ENCODE results near the gene ETNK2.

Gene ETNK2, protein sequence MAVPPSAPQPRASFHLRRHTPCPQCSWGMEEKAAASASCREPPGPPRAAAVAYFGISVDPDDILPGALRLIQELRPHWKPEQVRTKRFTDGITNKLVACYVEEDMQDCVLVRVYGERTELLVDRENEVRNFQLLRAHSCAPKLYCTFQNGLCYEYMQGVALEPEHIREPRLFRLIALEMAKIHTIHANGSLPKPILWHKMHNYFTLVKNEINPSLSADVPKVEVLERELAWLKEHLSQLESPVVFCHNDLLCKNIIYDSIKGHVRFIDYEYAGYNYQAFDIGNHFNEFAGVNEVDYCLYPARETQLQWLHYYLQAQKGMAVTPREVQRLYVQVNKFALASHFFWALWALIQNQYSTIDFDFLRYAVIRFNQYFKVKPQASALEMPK

DNA sequence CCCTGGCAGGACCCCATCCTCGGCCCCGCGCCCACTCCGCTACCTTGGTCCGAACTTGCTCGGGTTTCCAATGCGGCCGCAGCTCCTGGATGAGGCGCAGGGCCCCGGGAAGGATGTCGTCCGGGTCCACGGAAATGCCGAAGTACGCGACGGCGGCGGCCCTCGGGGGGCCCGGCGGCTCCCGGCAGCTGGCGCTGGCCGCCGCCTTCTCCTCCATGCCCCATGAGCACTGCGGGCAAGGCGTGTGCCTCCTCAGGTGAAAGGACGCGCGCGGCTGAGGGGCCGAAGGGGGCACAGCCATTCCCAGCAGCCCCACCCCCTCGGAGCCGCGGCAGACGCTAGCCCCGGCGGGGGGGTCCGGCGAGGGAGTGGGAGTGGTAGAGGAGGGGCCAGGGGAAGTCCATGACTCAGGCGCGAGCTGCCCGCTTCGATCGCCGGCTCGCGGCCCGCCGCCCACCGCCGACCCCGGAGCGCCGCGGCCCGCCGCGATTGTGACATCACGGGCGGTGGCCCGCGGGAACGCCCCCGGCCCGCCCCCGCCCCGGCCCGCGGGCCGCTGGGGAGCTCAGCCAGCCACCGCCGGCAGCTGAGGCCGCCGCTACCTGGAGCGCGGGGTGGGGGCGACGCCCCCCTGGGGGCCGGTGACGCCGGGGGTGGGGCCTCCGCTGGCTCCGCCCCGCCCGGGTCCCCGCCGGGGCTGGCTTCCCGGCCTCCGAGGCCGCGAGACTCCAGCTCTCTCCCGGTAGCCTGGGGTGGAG lies at the start of gene ETNK2:
Gene ETNK2, minus strand, starts transcription at position 493 of the 758 bp plus-strand sequence. Its CDS starts 192 bp downstream, at position 301.
- peak; percentile 71 for DNase-seq

DNA sequence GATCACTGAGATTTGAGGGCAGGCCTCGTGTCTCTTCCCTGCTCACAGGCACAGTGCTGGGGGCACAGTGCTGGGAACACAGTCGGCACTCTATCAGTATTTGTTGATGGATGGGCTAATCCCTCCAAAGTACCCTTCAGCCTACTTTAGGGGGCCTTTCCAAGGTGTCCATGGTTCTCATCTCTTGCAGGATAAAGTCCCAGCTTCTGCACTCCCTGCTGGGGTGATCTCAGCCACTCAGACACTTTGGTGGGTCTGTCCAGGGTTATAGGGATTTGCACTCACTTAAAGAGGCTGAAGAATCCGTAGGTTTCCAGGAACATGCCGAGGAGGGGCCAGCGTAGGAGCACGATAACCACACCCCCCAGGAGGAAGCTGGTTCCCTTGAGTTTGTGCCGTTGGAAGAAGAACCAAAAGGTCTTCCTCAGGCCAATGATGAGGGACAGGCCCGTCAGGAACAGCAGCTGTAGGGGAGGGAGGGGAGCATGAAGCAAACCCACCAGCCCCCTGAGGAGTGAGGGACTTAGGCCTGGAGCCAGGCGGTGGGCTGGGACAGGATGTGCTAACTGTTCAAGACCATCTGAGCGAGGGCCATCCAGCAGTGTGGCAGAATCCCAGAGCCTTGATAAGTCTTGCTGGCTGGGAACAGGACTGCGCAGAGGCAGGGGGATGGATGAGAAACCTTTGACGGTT lies 49.6 kb upstream of the ETNK2 start:
- no peak for DNase-seq

DNA sequence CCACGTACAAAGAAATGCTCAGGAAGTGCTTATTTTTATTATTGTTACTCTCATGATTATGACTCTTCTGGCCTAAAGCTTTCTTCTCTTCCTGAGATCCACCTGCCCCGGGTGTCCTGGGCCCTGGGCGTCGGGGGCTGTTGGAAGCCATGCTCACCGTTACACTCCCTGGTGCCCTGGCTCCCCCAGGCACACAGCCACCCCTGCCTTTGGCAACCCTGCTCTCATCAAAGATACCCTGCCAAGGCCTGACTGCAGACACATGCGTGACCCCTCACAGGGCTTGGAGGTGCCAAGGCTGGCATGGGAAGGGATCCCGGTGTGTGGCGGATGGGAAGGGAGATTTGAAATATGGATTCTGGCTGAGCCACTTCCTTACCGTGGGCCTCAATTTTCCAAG lies 47.7 kb upstream of the ETNK2 start:
- DNase-seq: no peak

DNA sequence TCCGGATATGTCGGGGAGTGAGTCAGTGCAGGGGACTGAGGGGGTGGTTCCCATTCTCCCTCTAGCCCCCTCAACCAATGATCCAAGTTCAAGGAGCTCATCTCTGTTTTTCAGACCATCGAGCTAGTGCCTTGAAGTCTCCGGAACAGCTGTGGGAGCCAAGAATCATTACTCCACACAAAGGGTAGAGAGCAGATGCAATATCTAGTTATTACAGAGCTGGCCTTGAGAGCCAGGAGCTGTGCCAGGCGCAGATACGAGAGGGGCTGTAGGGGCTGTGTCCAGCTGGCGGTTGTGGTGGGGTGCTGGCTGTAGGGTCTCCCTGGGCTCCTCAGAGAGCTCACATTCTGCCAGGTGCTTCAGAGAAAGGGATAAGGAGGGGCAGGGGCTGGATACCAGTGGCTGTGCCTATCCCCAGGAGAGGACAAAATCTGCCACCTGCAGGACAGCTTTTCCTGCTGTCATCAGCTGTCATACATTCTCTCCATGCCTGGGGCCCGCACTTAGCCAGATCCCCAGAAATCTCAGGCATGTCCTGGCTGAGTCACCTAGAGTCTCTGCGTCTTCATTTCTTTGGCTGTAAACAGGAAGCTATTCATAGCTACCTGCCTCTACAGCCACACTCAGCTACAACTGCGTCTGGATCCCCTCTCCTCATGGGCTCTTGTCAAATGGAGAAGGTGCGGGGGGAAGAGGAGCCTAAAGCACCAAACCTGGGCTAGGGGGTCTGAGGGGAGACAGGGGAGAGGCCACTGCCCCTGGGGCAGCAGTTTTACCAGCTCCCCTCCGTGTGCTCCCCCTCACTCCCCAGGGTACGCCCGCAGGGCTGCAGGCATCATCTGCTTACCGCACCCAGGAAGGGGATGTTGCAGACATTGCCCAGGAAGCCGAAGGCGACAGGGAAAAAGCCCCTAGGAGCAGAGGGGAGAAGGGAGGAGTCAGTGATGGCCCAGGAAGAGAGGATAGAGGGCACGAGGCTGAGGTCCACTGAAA lies 46.8 kb upstream of the ETNK2 start:
- DNase-seq: no peak

DNA sequence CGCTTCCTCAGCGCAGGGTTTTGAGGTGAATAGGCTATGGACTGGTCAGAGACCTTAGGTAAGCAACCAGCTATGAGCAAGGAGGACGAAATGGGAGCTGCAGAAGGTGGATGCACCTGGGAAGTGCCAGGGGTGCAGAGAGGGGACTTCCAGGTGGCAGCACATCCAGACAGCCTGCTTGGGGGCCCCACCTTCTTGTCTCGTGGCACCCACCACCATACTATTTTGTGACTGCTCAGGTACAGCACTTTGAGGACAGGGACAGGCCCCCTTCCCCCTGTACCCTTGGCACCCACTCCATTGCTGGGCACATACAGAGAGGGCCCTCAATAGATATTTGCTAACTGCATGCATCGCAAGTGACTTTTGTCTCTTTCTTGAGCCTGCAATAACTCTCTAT lies 45.2 kb upstream of the ETNK2 start:
- DNase-seq: no peak

DNA sequence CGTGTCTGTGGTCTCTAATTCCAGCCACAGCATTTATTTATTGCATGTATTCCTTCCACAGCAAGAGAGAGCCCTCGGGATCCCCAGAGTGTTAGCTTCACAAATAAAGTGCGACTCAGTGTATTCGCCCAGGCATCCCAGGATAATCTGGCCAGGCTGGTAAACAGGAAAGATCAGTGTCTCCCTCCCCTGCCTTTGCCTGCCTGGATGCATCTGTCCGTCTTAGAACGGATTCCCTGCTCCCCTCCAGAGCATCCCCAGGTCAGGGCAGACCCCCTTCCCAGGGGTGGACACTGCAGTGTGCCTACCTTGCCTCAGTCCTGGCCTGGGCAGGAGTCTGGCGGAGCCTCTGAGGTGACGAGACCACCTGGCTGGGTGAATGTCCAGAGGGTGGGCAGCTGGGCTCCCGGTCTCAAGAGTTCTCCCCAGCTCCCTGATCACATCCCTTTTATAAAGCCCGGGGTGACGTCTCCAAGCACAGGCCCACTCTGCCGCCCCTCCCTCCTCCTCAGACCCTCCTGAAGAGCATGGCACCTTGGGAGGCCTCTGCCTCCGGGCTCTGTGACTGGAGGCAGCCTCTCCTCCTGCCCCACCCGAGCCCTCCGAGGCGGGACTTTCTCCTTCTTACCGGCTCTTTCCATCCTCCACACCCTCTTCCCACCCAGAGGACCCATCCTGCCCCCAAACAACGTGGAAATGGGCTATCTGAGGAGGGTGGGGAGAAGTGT lies 44.4 kb upstream of the ETNK2 start, which contains the start of gene KISS1:
Gene KISS1, minus strand, starts transcription at position 424 of the 728 bp plus-strand sequence. CDS start 3,615 bp downstream, outside the sequence.
- DNase-seq: no peak

DNA sequence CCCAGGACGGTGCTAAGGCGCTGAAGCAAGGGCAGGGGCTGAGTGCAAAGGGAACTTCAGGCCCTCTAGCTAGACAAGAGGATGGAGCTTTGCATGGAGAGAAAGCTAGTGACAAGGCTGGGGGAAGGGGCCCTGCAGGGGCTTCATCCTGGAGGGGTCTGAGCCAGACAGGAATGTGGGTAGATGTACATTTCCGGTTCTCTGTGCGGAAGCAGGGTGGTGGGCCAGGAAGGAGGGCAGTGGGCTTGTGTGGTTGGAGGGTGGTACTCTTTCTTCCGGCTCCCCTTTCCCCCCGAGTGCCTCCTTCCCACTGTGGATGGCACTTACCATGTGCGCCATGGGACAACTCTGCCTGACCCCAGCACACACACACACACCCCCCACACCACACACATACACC lies 42.9 kb upstream of the ETNK2 start:
- DNase-seq: no peak

DNA sequence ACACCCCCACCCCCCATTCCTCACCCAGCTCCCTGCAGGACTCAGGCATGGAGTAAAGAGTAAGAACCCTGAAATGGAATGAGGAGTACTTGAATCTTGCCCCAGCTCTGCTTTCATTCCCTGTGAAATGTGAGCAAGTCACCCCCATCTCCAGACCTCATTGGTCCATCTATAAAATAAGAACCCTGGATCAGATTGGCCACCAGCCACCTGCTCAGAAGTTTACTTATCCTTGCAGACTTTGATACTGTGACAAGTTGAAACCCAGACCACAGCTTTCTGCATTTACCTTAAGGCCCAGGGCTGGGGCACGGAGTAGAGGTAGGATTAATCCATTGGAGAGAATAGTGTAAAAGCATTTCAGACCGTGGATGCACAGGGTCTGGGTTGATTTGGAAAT lies 42.2 kb upstream of the ETNK2 start:
- DNase-seq: no peak

DNA sequence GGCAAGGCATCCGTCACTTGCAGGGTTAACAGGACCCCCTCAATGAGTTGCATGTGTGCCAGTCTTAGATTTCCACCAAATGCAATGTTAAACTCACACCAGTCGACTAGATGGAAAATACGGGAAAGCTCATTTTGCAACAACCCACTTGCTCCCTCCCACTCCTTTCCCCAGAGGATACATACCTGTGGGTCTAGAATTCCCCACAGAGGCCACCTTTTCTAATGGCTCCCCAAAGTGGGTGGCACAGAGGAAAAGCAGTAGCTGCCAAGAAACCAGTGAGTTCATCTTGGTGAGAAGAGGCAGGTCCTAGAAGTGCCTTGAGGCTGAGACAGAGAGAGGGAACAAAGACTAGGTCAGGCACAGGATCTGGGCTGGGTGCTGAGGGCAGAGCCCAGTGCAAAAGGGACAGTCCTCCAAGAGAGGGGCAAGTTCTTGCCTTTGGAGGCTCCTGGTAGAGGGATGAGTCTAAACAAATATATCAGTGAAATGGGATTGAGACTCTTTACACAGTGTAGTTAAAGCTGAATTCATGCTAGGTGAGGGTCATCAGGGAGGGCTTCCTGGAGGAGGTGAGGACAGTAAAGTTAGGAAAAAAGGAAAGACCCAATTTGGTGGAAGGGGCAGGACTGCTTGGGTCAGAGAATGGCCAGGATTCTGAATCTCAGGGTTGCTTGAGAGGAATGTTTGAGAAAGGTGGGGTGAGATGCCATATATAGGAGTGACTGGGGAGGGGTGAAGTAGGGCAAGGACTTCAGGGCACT lies 40.9 kb upstream of the ETNK2 start:
- no peak for DNase-seq

DNA sequence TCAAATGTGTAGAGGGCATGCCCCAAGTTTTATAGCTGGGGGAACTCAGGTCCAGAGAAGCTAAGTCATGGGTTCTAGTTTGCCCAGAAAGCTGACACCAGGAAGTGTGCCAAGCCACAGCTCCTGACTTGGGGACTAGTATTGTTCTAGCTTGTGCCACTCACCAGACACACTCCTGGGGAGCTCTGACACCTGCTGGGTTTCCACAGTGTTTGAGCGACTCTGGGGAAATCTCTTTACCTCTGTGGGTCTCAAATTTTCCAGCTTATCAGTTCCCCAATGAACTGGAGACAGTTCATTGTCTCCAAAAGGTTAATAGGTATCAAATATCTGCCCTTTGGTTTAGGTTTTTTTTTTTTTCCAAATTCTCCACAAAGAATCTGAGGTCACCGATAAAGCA lies 40.2 kb upstream of the ETNK2 start:
- no peak for DNase-seq

DNA sequence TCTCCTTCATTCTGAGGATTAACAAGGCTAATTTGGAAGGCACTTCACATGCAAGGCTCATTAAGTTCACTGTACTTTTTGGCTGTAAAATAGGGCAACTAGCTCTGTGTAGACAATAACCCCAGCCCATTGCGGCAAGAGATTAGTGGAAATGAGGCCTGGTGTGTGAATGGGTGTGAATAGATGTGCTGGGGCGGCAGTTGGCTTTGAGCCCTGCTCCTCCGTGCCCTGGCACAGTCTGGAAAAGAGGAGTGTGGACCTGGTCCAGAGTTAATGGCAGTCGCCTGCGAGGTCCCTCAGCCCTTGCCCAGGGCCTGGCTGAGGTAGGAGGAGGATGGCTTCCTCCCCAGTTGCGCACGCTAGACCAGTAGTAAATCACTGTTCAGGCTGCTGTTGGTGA lies 39.6 kb upstream of the ETNK2 start:
- no peak for DNase-seq

DNA sequence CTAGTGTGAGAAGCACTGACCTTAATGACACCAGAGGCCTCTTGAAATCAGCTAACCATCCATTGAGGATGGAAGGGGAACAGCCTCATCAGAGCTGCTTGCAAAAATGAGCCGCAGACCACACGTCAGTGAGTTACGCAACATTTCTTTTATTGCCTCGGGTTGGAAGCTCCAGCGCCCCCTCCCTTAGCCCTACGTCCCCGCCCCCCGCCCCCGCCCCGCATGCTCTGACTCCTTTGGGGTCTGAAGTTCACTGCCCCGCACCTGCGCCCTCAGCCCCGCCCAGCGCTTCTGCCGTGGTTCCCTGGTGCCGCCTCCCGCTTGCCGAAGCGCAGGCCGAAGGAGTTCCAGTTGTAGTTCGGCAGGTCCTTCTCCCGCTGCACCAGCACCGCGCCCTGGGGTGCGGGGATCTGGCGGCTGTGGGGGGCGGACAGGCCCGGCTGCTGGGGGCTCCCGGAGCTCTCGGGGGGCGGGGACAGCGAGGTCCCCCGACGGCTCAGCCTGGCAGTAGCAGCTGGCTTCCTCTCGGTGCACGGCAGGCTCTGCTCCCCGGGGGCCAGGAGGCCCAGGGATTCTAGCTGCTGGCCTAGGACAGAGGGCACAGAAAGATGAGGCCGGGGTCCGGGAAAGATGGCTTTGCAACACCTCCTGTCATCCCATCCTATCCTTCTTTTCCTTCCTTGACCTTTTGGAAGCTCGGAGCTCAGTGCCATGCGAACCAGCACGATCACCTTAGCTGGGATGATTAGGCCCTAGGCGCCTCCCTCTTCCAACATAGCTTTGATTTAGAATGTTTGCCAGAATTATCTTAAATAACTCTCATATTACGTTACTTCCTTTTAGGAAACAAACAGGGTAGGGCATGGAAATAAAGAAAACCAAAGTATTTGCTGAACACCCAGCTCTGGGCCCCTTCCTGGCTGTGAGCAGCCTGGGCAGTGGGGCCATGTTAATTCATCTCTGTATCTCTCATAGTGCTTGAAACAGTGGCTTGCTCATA lies 38.7 kb upstream of the ETNK2 start:
- DNase-seq: no peak

DNA sequence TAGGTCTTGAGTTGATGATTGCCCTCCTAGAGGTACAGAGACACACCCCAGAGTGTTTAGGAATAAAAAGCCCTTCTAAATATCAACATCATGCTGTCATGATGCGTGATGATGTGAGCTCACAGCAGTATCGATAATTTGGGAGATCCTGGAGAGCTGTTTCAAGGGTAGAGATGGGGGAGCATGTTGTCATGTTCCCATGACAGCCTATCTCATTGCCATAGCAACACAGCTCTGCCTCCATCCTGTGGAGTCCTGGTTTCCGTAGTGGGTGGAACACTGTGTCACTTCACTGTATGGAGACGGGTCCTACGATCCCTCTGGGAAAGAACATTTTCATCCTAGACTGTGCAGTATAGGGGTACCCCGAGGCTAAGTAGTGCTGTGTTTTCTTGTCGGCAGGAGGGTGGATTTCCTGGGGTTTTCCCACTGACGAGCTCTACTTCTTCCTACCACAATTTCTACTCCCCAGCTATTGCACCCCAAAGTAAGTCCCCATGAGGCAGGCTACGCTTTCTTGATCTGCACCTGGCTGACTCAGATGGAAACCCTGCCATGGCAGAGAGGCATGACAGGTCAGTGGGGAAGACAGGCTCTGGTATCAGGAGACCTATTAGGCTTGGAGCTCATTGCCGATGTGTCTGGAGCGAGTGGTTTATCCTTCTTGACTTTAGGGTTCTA lies 37.3 kb upstream of the ETNK2 start:
- DNase-seq: no peak

DNA sequence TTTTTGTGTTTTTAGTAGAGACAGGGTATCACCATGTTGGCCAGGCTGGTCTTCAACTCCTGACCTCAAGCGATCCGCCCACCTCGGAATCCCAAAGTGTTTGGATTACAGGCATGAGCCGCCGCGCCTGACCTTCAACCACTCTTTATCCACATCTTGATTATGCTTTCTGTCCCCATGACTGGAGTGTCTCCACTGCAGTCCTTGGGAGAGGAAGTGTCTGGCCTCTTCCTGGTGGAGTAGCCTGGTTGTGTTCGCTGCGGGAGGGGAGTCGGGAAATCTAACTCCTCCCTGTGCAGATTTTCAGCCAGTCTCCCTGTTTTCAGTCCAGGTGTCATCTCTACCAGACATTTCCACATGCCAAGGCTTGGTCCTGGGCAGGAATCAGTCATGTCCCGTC lies 34.8 kb upstream of the ETNK2 start:
- DNase-seq: no peak

DNA sequence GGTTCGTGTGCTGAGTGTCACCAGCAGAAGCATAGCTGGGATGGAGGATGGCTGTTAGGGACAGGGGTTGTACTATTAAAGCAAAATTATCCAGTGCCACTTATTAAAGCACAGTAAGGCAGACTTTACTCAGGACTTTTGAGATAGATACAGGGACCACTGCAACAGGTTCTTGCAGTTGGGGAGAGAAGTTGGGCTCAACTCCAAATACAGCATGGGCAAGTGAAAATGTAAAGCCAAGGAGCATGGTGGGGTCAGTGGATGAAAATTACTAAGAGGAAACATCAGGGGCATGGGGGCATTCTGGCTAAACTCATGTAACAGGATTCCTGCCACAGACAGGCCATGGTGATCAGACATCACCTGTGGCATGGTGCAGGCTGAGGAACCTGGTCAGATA lies 29.3 kb upstream of the ETNK2 start:
- DNase-seq: no peak

DNA sequence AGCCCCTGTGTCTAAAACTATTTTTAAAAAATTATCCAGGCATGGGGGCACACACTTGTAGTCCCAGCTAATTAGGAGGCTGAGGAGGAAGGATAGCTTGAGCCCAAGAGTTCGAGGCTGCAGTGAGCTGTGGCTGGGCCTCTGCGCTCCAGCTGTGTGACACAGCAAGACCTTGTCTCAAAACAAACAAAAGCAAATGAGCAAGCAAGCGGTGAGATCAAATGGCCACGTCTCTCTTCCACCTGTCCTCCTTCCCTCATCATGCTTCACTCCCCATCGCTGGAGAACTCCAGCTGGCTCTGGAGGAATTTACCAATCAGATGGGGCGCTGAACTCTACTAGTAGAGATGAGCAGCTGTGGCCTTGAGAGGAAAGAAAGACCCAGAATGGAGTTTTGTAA lies 28.3 kb upstream of the ETNK2 start:
- DNase-seq: no peak

DNA sequence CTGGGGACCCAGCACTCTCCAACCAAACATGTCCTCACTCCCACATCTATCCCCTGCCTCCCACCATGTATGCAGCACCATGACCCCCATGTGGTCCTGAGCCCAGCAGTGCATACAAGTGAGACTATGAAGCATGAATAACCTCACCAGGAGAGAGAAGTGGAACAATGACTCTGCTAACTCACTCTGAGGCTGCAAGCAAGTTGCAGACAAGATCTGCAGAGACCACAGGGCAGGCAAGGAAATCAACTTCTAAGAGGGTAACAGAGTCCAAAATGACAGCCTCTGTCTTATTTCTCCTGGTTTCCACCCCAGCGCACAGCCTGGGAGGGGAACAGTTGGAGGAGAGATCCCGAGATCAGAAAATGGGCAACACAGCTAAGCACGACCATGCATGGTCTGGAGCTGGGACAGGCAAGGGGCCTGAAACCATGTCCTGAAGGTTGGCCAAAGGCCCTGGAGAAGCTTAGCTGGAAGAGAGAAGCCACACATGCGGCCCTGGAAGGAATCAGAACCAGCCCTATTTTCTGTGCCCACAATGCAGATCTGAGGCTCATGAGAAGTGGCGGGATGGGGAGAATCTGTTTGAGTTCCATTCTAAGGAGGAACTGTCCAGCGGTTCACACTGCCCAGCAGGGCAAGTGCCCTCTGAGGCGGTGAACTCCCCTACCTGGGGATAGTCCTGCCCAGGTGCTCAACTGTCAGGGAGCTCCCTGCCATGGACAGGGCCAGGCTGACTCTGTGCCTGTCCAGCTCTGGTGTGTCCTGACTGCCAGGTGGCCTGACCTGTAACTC lies 26.8 kb upstream of the ETNK2 start:
- DNase-seq: no peak

DNA sequence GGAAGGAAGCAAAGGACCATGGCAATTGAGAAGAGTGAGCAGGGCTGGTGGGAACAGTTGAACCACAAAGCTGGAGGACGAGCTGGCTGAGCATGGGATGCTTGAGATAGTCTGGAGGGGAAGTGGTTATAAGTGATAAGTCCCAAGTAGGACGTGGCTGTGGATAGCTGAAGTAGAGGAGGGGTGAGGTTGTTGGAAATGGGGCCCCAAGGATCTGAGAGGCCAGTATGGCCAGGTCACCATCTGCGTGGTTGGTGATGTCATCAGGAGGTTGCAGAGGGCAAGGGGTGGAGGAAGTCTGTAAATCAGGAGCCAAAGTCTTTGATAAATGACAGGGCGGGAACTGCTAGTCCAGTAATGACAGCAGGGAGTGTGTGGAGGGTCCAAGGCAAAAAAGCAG lies 25.3 kb upstream of the ETNK2 start:
- DNase-seq: no peak

All from CD4-positive, alpha-beta T cell treated with Interleukin-21 for 1 hour (primary cell).